ENCODE results near the gene TXNRD1.

GRCh38 chr12:104337030-104337558 is 121.5 kb downstream of the TXNRD1 start:
- TF ChIP-seq POLR2A (IDR thresholded peaks at IDR 0.05; ENCODE audit: extremely low read depth, insufficient read length): no peak
- no peak for TF ChIP-seq CTCF (IDR thresholded peaks at IDR 0.05; ENCODE audit: low read depth, low read length)
- TF ChIP-seq MAX (IDR thresholded peaks at IDR 0.05; ENCODE audit: low read depth, low read length): no peak
